GM21423 (cell line): ENCODE results near the gene USP5.

ENCODE experiments used
- ATAC-seq: cut with Tn5 transposase; IDR thresholded peaks from one replicate; pipeline ENCODE4 v1.9.1; 2021; ENCODE audit warnings: mild to moderate bottlenecking, moderate library complexity; ENCODE audit not compliant: unreplicated experiment

USP5 gene

DNA sequence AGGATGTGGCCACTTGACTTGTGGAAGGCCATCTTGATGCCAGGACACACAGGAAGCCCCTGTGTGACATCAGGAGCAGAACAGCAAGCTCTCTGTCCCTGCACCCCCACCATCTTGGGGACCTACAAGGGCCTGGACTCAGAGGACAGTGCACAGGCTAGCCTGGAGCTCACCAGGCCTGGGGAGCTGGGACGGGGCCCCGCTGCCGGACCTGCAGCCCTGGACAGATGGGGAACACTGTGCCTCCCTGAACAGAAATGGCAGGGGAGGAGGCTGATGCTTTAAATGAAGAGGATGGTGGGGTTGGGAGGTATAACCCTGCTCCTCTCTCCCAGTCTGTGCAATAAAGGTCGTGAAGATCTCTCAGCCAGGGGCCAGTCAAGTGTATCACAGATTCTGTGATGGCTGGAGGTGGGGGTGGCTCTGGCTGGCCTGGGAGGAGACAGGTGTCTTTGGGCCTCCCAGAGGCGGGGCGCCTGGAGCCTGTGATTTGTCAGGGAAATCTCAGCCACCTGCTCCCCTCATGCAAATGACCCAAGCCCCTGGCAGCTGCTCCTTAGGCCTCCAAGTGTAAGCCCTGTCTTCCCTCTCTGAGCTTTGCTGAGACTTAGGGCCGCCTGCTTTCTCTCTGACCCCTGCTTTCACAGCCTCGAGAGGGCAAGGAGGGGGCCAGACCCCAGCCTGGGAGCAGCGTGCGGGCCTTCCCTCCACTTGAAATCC is 12.3 kb upstream of the USP5 start:
- ATAC-seq, result peak; percentile 62

- no peak for ATAC-seq
Measured at GRCh38 chr12:6840330-6840729, 11.6 kb upstream of the USP5 start.

GRCh38 chr12:6840761-6841515 is 11.0 kb upstream of the USP5 start, which contains the start of gene GNB3:
Gene GNB3 (plus strand): TSS chr12:6840925. CDS start chr12:6841288, 363 bp downstream.
- ATAC-seq, result no peak

- ATAC-seq, result no peak
Measured at GRCh38 chr12:6842075-6842474, 9.9 kb upstream of the USP5 start.

DNA sequence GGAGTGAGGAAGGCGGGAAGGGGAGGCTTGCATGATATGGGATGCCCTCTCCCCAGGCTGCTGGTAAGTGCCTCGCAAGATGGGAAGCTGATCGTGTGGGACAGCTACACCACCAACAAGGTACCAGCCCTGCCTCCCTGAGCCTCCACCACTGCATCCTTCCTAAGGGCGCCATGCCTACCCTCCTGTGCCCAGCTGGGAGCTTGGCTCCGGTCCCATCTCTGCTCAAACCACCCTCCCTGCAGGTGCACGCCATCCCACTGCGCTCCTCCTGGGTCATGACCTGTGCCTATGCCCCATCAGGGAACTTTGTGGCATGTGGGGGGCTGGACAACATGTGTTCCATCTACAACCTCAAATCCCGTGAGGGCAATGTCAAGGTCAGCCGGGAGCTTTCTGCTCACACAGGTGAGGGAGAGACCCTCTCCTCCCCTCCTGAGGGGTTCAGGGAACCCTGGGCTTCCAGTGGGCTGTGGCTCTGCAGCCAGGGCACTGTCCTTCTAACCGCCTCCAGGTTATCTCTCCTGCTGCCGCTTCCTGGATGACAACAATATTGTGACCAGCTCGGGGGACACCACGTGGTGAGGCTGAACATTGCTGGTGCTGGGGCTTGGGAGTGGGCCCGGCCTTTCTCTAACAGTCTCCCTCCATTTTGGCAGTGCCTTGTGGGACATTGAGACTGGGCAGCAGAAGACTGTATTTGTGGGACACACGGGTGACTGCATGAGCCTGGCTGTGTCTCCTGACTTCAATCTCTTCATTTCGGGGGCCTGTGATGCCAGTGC is 8.6 kb upstream of the USP5 start:
- ATAC-seq, result no peak

DNA sequence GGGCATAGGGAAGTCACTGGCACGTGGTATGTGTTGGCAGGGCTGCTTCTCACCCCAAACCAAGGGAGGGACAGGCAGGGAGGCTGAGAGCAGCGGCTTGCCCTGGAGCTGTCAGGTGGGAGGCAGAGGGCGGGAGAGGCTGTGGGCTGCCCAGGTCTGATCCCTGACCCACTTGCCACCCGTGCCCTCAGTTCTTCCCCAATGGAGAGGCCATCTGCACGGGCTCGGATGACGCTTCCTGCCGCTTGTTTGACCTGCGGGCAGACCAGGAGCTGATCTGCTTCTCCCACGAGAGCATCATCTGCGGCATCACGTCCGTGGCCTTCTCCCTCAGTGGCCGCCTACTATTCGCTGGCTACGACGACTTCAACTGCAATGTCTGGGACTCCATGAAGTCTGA is 6.6 kb upstream of the USP5 start:
- ATAC-seq, result no peak

- no peak for ATAC-seq
Measured at GRCh38 chr12:6846316-6846869, 5.6 kb upstream of the USP5 start.

DNA sequence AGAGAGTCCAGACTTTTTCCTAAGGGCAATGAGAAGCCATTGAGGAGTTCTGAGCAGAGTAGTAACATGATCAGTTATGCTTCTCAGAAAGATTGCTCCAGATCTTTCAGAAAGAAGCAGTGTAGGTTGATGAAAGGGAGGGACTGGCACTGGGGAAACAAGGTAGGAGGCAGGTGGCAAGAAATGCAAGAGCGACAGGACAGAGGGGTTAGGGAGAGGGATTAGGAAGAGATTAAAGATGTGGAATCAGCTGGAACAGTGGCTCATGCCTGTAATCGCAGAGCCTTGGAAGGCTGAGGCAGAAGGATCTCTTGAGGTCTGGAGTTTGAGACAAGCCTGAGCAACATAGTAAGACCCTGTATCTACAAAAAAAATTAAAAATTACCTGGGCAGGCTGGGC is 4.3 kb upstream of the USP5 start:
- ATAC-seq, result no peak

DNA sequence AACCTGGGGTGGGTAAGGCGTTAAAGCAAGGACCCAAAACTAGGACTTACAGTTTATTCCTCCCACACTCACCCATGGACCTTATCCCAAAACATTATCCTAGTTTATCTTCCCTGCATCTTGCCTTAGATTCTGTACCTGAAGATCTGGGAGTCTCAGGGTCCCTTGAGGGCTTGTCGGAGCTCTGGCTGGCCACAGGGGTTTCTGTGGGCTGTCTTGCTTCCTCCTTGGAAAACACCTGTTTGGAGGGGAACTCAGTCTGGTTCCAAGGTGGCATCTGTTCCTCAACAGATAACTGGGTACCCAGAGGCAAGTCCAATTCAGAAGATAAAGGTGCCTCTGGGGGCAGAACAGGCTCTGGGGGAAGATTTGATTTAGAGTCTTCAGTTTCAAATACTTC is 2.5 kb upstream of the USP5 start:
- no peak for ATAC-seq

GRCh38 chr12:6849976-6850560 is 1.9 kb upstream of the USP5 start:
- ATAC-seq, result no peak

DNA sequence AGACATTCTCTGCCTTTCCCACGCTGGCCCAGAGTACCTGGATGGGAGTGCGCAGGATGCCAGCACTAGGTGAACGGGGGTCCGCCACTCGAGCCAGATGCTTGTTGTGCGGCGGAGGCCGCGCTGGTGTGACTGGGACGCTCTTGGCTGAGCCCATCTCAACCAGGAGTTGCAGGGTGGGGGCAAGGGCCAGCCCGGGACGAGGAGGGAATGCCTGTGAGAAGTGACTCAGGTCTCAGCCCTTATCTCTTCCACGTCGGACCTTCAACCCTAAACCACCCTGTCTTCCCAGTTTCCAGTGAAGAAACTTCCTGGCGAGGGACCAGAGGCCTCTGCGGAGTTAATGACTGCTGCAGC is 1.2 kb upstream of the USP5 start:
- no peak for ATAC-seq

- peak; percentile 42 for ATAC-seq
Measured at GRCh38 chr12:6851153-6851920, 613 bp upstream of the USP5 start, which contains the start of gene CDCA3. Gene CDCA3 (minus strand): TSS chr12:6851286. CDS start chr12:6850952, 334 bp downstream.

- ATAC-seq, result no peak
Measured at GRCh38 chr12:6852651-6853354, 853 bp downstream of the USP5 start.

- ATAC-seq, result no peak
Measured at GRCh38 chr12:6853626-6854025, 1.7 kb downstream of the USP5 start.

DNA sequence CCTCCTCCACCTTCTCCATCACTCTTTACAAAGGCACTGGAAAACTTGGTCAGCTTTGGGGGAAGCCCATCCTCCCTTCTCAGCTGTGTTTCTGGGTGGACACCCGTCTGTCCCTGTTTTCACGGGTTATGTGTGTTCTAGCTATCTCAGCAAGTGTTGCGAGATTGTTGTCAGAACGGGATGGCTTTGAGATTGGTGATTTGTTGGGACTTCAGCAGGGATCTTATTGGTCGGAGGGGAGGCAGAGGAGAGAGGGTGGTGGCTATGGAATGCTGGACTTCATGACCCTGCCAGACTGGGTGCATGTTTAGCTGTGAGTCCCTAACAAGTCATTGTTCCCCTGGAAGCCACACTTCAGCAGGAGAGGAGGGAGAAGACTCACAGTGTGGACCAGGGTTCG is 2.1 kb downstream of the USP5 start:
- no peak for ATAC-seq

DNA sequence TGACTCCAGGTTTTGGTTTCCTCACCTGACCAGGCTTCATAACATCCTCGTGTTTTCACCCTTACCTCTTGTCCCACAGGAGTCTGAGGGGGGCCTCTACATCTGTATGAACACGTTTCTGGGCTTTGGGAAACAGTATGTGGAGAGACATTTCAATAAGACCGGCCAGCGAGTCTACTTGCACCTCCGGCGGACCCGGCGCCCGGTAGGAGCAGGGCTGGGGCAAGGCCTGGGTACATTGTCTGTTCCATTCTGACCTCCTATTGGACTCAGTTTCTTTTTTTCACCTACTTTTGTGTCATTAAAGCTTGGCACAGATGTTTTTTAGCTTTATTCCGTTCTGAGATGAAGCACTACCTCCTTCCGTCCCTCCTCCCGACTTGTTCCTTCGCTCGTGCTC is 3.4 kb downstream of the USP5 start:
- no peak for ATAC-seq

GRCh38 chr12:6858799-6859198 is 6.8 kb downstream of the USP5 start:
- no peak for ATAC-seq

DNA sequence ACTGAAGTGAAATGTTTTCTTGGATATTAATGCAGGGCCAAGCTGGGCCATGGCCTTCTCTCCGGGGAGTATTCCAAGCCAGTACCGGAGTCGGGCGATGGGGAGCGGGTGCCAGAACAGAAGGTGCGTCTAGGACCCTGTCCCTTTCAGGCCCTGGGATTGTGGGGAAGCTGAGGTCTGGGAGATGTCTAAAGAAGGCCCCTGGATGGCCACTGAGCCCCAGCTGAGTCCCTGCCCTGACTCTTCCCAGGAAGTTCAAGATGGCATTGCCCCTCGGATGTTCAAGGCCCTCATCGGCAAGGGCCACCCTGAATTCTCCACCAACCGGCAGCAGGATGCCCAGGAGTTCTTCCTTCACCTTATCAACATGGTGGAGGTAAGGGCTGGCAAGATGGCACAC is 8.2 kb downstream of the USP5 start:
- ATAC-seq, result no peak

DNA sequence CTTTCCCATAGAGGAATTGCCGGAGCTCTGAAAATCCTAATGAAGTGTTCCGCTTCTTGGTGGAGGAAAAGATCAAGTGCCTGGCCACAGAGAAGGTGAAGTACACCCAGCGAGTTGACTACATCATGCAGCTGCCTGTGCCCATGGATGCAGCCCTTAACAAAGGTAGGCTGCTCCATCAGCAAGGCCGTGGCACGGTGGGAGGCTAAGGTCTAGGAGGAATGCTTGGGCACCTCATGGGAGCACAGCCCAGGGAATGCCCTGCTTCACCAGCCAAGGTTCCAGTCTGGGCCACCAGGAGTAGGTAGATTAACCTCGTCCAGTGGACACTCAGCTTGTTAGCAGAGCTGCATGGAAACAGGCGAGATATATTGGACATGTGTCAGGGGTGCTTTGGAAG is 9.0 kb downstream of the USP5 start:
- no peak for ATAC-seq

DNA sequence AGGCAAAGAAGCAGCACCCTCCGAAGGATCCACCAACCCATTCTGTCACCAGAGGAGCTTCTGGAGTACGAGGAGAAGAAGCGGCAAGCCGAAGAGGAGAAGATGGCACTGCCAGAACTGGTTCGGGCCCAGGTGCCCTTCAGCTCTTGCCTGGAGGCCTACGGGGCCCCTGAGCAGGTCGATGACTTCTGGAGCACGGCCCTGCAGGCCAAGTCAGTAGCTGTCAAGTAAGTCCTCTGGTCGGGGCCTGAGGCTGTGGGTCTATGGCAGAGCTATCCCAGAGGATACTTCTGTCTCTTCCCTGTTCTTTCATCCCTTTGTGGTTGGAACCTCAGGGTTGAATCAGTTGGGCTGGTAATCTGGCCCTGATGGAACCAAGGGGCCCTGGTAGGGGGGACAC is 9.4 kb downstream of the USP5 start:
- ATAC-seq, result no peak
